Caco-2 (cell line): ENCODE measurements around the gene PLEK. TPM values are rescaled to one million over a fixed set of nuclear protein-coding genes. Genes with fewer than 3 reads are reported as not detected.

Experiments used
- BruUV-seq: library from RNA; stranded (reverse); fragments of 400-500 nt; replicated peaks from 2 replicates; lab custom pipeline; 2021; lab: Mats Ljungman, UMichigan
- CTCF ChIA-PET: fragments of 300-600 bp; sonication (Branson Sonifier 250); formaldehyde crosslinking; loops from one replicate; lab custom pipeline; 2022; ENCODE audit warnings: antibody characterized with exemption; lab: Charles Lee
- POLR2A ChIA-PET: fragments of 300-600 bp; sonication (Branson Sonifier 250); formaldehyde crosslinking; loops from one replicate; lab custom pipeline; 2022; ENCODE audit warnings: antibody characterized with exemption; lab: Charles Lee
- DNase-seq, 2 experiments: peaks; one replicate each; pipeline versions ENCODE4 v3.0.0 to v3.0.0-alpha.2; 2020 to 2022
- H3K27me3 ChIP-seq: replicated peaks from 2 replicates; pipeline ENCODE4 v1.6.0; 2011; ENCODE audit warnings: low read length; ENCODE audit not compliant: control insufficient read depth, insufficient read depth
- H3K36me3 ChIP-seq: 2 replicates; pipeline ENCODE4 v1.5.1; 2011; ENCODE audit warnings: low read length; ENCODE audit not compliant: control insufficient read depth, insufficient read depth
- H3K4me1 ChIP-seq: fragments of 250-450 bp; sonication (Bioruptor Pico); 2 replicates; pipeline ENCODE4 v1.5.1; 2020; ENCODE audit warnings: mild to moderate bottlenecking
- H3K4me3 ChIP-seq: 2 replicates; pipeline ENCODE4 v1.5.1; 2011; ENCODE audit warnings: low read depth, mild to moderate bottlenecking, control low read depth, low read length
- H3K9me3 ChIP-seq: fragments of 250-450 bp; sonication (Bioruptor Pico); 2 replicates; pipeline ENCODE4 v1.5.1; 2020; ENCODE audit warnings: mild to moderate bottlenecking, moderate library complexity
- H3K27ac Mint-ChIP-seq: one replicate; pipeline ENCODE4 v1.8.0; 2022; ENCODE audit warnings: mixed read lengths; ENCODE audit not compliant: unreplicated experiment
- H3K27me3 Mint-ChIP-seq: one replicate; pipeline ENCODE4 v1.8.0; 2022; ENCODE audit warnings: mixed read lengths; ENCODE audit not compliant: insufficient read depth, unreplicated experiment
- H3K36me3 Mint-ChIP-seq: one replicate; pipeline ENCODE4 v1.8.0; 2022; ENCODE audit warnings: mild to moderate bottlenecking, mixed read lengths; ENCODE audit not compliant: insufficient read depth, unreplicated experiment
- H3K4me1 Mint-ChIP-seq: one replicate; pipeline ENCODE4 v1.8.0; 2022; ENCODE audit warnings: low read depth, mixed read lengths; ENCODE audit not compliant: unreplicated experiment
- H3K4me3 Mint-ChIP-seq: one replicate; pipeline ENCODE4 v1.8.0; 2022; ENCODE audit warnings: mild to moderate bottlenecking, moderate library complexity, mixed read lengths; ENCODE audit not compliant: unreplicated experiment
- H3K9me3 Mint-ChIP-seq: one replicate; pipeline ENCODE4 v1.8.0; 2022; ENCODE audit warnings: mixed read lengths; ENCODE audit not compliant: unreplicated experiment
- intact Hi-C: fragments of 100-400 bp; cut with micrococcal nuclease; formaldehyde crosslinking; loops from one replicate; pipeline ENCODE4 v1.10.0; 2022; ENCODE audit not compliant: unreplicated experiment
- total RNA-seq: library from RNA; stranded (reverse); gene quantifications from 2 replicates; pipeline ENCODE4 v1.2.3, GENCODE V29; 2022
- TF ChIP-seq, protein P1 (sequence below), 2 experiments: fragments of 200-600 bp in 1 of 2; IDR thresholded peaks; 1 replicate in 1 of 2; 2 replicates in 1 of 2; pipeline versions ENCODE4 v1.5.1 to v1.8.0; 2011 to 2022; ENCODE audit warnings: antibody characterized with exemption in 1 of 2, control low read depth in 1 of 2, inconsistent platforms in 1 of 2, low read depth in 1 of 2, low read length in 1 of 2, mild to moderate bottlenecking in 1 of 2, moderate library complexity in 1 of 2; ENCODE audit not compliant: insufficient read depth in 1 of 2, severe bottlenecking in 1 of 2, unreplicated experiment in 1 of 2

The PLEK gene
- total RNA-seq, 1 experiment from 2014 or later = not detected

DNA sequence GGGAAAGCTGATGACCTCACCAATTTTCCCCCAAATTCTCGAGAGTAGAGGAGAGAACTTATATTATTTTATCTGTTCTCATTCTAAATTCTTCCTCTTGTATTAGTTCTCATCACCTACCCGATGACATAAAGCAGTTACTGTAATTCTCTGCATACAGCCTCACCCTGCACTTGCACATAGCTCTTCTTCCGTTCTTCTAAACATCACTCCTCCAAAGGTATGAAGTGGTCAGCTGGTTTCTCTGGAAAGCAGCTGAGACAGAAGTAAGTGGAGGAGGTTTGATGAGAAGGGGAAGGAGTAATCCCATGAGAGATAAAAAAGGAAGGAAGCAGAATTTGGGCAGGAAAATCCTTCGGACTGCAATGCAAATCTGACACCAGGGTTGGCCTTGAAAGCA lies 63.0 kb downstream of the PLEK start:
- Histone ChIP-seq H3K36me3 (no peaks in the 10 kb centered on the region), H3K27me3 (no peaks in the 10 kb centered on the region), H3K4me1 (no peaks in the 10 kb centered on the region), H3K4me3 (no peak overlapping the region), H3K9me3 (no peaks in the 10 kb centered on the region)
- ChIA-PET POLR2A (no interaction called here), CTCF (interaction anchor here (1.1 kb wide), 1 partner anchor 13 kb away, joined by 3 read pairs; no protein-coding TSS in a partner anchor)
- intact Hi-C loops = no loop called here
- no TSS peak for BruUV-seq
- Mint-ChIP-seq H3K27me3 (no peaks in the 10 kb centered on the region), H3K4me1 (no peaks in the 10 kb centered on the region), H3K9me3 (no peaks in the 10 kb centered on the region), H3K27ac (no peak overlapping the region), H3K36me3 (no peaks in the 10 kb centered on the region), H3K4me3 (no peak overlapping the region)
- TF ChIP-seq, protein P1, sequence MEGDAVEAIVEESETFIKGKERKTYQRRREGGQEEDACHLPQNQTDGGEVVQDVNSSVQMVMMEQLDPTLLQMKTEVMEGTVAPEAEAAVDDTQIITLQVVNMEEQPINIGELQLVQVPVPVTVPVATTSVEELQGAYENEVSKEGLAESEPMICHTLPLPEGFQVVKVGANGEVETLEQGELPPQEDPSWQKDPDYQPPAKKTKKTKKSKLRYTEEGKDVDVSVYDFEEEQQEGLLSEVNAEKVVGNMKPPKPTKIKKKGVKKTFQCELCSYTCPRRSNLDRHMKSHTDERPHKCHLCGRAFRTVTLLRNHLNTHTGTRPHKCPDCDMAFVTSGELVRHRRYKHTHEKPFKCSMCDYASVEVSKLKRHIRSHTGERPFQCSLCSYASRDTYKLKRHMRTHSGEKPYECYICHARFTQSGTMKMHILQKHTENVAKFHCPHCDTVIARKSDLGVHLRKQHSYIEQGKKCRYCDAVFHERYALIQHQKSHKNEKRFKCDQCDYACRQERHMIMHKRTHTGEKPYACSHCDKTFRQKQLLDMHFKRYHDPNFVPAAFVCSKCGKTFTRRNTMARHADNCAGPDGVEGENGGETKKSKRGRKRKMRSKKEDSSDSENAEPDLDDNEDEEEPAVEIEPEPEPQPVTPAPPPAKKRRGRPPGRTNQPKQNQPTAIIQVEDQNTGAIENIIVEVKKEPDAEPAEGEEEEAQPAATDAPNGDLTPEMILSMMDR (IDR thresholded peaks at IDR 0.05; ENCODE audit: insufficient read depth in 1 of 2, low read depth in 1 of 2, low read length in 1 of 2, severe bottlenecking in 1 of 2, unreplicated experiment in 1 of 2) = no peak
- DNase-seq = no peak

GRCh38 chr2:68428746-68429145 lies 63.7 kb downstream of the PLEK start:
- no peak overlapping the region for H3K4me3 Mint-ChIP-seq
- no TSS peak for BruUV-seq
- POLR2A ChIA-PET = interaction anchor here (0.6 kb wide), 1 partner anchor 589 kb away, joined by 3 read pairs; no protein-coding TSS in a partner anchor

DNA sequence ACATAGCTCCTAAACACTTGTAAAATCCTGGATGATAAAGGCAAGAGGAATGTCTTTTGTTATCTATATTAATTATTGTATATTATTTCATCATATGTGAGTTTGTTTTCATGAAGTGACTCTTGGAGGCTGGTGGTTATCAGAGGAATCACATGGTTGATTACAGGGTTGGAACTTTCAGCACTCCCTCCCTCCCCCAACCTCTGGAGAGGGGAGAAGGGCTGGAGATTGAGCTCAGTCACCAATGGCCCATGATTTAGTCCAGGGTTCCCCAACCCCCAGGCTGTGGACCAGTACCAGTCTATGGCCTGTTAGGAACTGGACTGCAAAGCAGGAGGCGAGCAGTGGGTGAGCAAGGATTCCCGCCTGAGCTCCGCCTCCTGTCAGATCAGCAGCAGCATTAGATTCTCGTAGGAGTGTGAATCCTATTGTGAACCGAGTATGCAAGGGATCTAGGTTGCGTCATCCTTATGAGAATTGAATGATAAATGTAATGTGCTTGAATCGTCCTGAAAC lies 64.3 kb downstream of the PLEK start:
- TF ChIP-seq, protein P1 (IDR thresholded peaks at IDR 0.05; ENCODE audit: insufficient read depth in 1 of 2, low read depth in 1 of 2, low read length in 1 of 2, severe bottlenecking in 1 of 2, unreplicated experiment in 1 of 2) = no peak
- Histone ChIP-seq H3K9me3 (no peaks in the 10 kb centered on the region), H3K4me3 (no peak overlapping the region), H3K4me1 (no peaks in the 10 kb centered on the region), H3K36me3 (no peaks in the 10 kb centered on the region), H3K27me3 (no peaks in the 10 kb centered on the region)
- DNase-seq = no peak
- BruUV-seq = no TSS peak
- Mint-ChIP-seq H3K4me3 (no peak overlapping the region), H3K27ac (no peak overlapping the region), H3K4me1 (no peaks in the 10 kb centered on the region), H3K27me3 (no peaks in the 10 kb centered on the region), H3K36me3 (no peaks in the 10 kb centered on the region), H3K9me3 (no peaks in the 10 kb centered on the region)
- ChIA-PET CTCF (no interaction called here), POLR2A (no interaction called here)
- intact Hi-C loops = no loop called here

More at GRCh38 chr2:68428746-68429145, 63.7 kb downstream of the PLEK start:
- CTCF ChIA-PET = no interaction called here
- no peak overlapping the region for H3K4me3 ChIP-seq
- no peaks in the 10 kb centered on the region for H3K4me1 ChIP-seq
- Mint-ChIP-seq H3K27me3 (no peaks in the 10 kb centered on the region), H3K36me3 (no peaks in the 10 kb centered on the region), H3K9me3 (no peaks in the 10 kb centered on the region), H3K27ac (no peak overlapping the region), H3K4me1 (no peaks in the 10 kb centered on the region)
- no peaks in the 10 kb centered on the region for H3K9me3 ChIP-seq
- intact Hi-C loops = no loop called here
- no peak for DNase-seq
- no peaks in the 10 kb centered on the region for H3K27me3 ChIP-seq
- TF ChIP-seq, protein P1 (IDR thresholded peaks at IDR 0.05; ENCODE audit: insufficient read depth in 1 of 2, low read depth in 1 of 2, low read length in 1 of 2, severe bottlenecking in 1 of 2, unreplicated experiment in 1 of 2) = no peak
- no peaks in the 10 kb centered on the region for H3K36me3 ChIP-seq
